Neural cell (in vitro differentiated cells): ENCODE results near the gene CELSR1. TPM values are rescaled to one million over a fixed set of nuclear protein-coding genes. Genes with fewer than 3 reads are reported as not detected.

Source experiments
- H2AFZ ChIP-seq: fragments of 200-600, 300-800 bp; sonication (generic), shearing (Covaris generic); 2 replicates; pipeline ENCODE4 v1.6.0; 2014; ENCODE audit warnings: low read depth, mild to moderate bottlenecking, antibody characterized with exemption, low read length, moderate library complexity
- H3F3A ChIP-seq: fragments of 200-600 bp; shearing (Covaris generic); 2 replicates; pipeline ENCODE4 v1.6.1; 2016; ENCODE audit warnings: mild to moderate bottlenecking, moderate library complexity, mixed read lengths, antibody characterized with exemption, low read length; ENCODE audit not compliant: insufficient read depth, poor library complexity, severe bottlenecking
- H3K27ac ChIP-seq: fragments of 200-600, 300-800 bp; sonication (generic), shearing (Covaris generic); 2 replicates; pipeline ENCODE4 v1.5.1; 2014; ENCODE audit warnings: mild to moderate bottlenecking, low read length, moderate library complexity
- H3K27me3 ChIP-seq: fragments of 300-800, 200-600 bp; sonication (generic), shearing (Covaris generic); 2 replicates; pipeline ENCODE4 v1.6.0; 2014; ENCODE audit warnings: mild to moderate bottlenecking, low read depth, low read length, moderate library complexity; ENCODE audit not compliant: insufficient read depth
- H3K36me3 ChIP-seq: fragments of 300-800, 200-600 bp; sonication (generic), shearing (Covaris generic); 2 replicates; pipeline ENCODE4 v1.5.1; 2014; ENCODE audit warnings: mild to moderate bottlenecking, antibody characterized with exemption, low read length, moderate library complexity; ENCODE audit not compliant: insufficient read depth
- H3K4me2 ChIP-seq: fragments of 300-800, 200-600 bp; sonication (generic), shearing (Covaris generic); 2 replicates; pipeline ENCODE4 v1.6.0; 2014; ENCODE audit warnings: mild to moderate bottlenecking, low read length
- H3K4me3 ChIP-seq: fragments of 300-800, 200-600 bp; sonication (generic), shearing (Covaris generic); 2 replicates; pipeline ENCODE4 v1.5.1; 2014; ENCODE audit warnings: mild to moderate bottlenecking, low read length, moderate library complexity
- H3K79me2 ChIP-seq: fragments of 200-600 bp; shearing (Covaris generic); replicated peaks from 2 replicates; pipeline ENCODE4 v1.6.0; 2014; ENCODE audit warnings: mild to moderate bottlenecking, low read length, moderate library complexity; ENCODE audit not compliant: insufficient read depth
- H3K9ac ChIP-seq: fragments of 300-800, 200-600 bp; sonication (generic), shearing (Covaris generic); 2 replicates; pipeline ENCODE4 v1.6.1; 2016; ENCODE audit warnings: mild to moderate bottlenecking, low read length, mixed read lengths
- H3K9me2 ChIP-seq: fragments of 200-600 bp; shearing (Covaris generic); 2 replicates; pipeline ENCODE4 v1.6.1; 2016; ENCODE audit warnings: mild to moderate bottlenecking, low read length, mixed read lengths; ENCODE audit not compliant: insufficient read depth
- H3K9me3 ChIP-seq: fragments of 200-600, 300-800 bp; sonication (generic), shearing (Covaris generic); 2 replicates; pipeline ENCODE4 v1.6.1; 2016; ENCODE audit warnings: mild to moderate bottlenecking, mixed run types, low read length, moderate library complexity, mixed read lengths
- H4K20me1 ChIP-seq: fragments of 200-600 bp; shearing (Covaris generic); 2 replicates; pipeline ENCODE4 v1.6.1; 2016; ENCODE audit warnings: mild to moderate bottlenecking, mixed run types; ENCODE audit not compliant: insufficient read depth
- CTCF ChIP-seq: fragments of 450-650 bp; IDR thresholded peaks from 2 replicates; pipeline ENCODE4 v1.5.1; 2014; ENCODE audit warnings: antibody characterized with exemption, mild to moderate bottlenecking, moderate library complexity; ENCODE audit not compliant: poor library complexity, severe bottlenecking
- EZH2 ChIP-seq: fragments of 200-600, 300-800 bp; shearing (Covaris generic), sonication (generic); IDR thresholded peaks from 2 replicates; pipeline ENCODE4 v1.6.1; 2014; ENCODE audit warnings: antibody characterized with exemption, low read length, borderline replicate concordance, mild to moderate bottlenecking; ENCODE audit not compliant: insufficient read depth, poor library complexity, severe bottlenecking
- MXI1 ChIP-seq: fragments of 450-650 bp; conservative IDR thresholded peaks from 2 replicates; pipeline ENCODE4 v1.6.1; 2014; ENCODE audit warnings: antibody characterized with exemption, mild to moderate bottlenecking; ENCODE audit not compliant: poor library complexity, severe bottlenecking
- POLR2AphosphoS5 ChIP-seq: IDR thresholded peaks from 2 replicates; pipeline ENCODE4 v1.6.1; 2012
- RAD21 ChIP-seq: fragments of 450-650 bp; conservative IDR thresholded peaks from 2 replicates; pipeline ENCODE4 v1.6.1; 2014; ENCODE audit warnings: antibody characterized with exemption, mild to moderate bottlenecking, moderate library complexity
- REST ChIP-seq: IDR thresholded peaks from 2 replicates; pipeline ENCODE4 v1.6.1; 2012; ENCODE audit warnings: borderline replicate concordance
- polyA plus RNA-seq: library from polyadenylated mRNA; depleted of rRNA; stranded (reverse); fragments of >200 nt; gene quantifications from 2 replicates; pipeline ENCODE4 v1.2.3, GENCODE V29; 2014

Gene CELSR1
- polyA plus RNA-seq, 1 donor from 2014 or later = 0.14 TPM

GRCh38 chr22:46349681-46350080 is 187.7 kb downstream of the CELSR1 start:
- Histone ChIP-seq H3K36me3 (no peaks in the 10 kb centered on the region), H4K20me1 (no peaks in the 10 kb centered on the region), H3K79me2 (no peaks in the 10 kb centered on the region), H3K4me2 (no peak overlapping the region), H3K9me2 (no peaks in the 10 kb centered on the region), H3K9me3 (no peaks in the 10 kb centered on the region), H3F3A (no peaks in the 10 kb centered on the region), H3K27ac (no peak overlapping the region), H2AFZ (no peak overlapping the region), H3K4me3 (no peak overlapping the region), H3K27me3 (no peaks in the 10 kb centered on the region), H3K9ac (no peak overlapping the region)
- TF ChIP-seq RAD21 = no peak
- no peak for TF ChIP-seq POLR2AphosphoS5
- no peak for TF ChIP-seq REST
- no peak for TF ChIP-seq MXI1
- no peak for TF ChIP-seq EZH2
- no peak for TF ChIP-seq CTCF

- Histone ChIP-seq H3K9me3 (no peaks in the 10 kb centered on the region), H4K20me1 (no peaks in the 10 kb centered on the region), H3K9ac (no peak overlapping the region), H3K4me2 (no peak overlapping the region), H3K79me2 (no peaks in the 10 kb centered on the region), H3K9me2 (no peaks in the 10 kb centered on the region), H3K27me3 (no peaks in the 10 kb centered on the region), H3F3A (no peaks in the 10 kb centered on the region), H2AFZ (no peak overlapping the region), H3K4me3 (no peak overlapping the region), H3K27ac (no peak overlapping the region), H3K36me3 (no peaks in the 10 kb centered on the region)
- TF ChIP-seq CTCF = no peak
- TF ChIP-seq MXI1 = no peak
- no peak for TF ChIP-seq POLR2AphosphoS5
- TF ChIP-seq REST = no peak
Measured at GRCh38 chr22:46349238-46349637, 188.2 kb downstream of the CELSR1 start.
